Kidney (tissue), 14 donors: ENCODE measurements around the gene FAAP100. TPM values are rescaled to one million over a fixed set of nuclear protein-coding genes. Genes with fewer than 3 reads are reported as not detected.

Experiments
- DNase-seq, 5 donors: peaks; one replicate each; pipeline ENCODE4 v3.0.0-alpha.2; 2013 to 2020
- FAIRE-seq: peaks from 2 replicates; lab custom pipeline; 2012; peaks lifted over from hg19 to GRCh38; lab: Jason Lieb, UNC
- H3K27ac ChIP-seq, 2 donors: one replicate each; pipeline ENCODE4 v1.7.0; 2013; ENCODE audit warnings: low read depth in 2 of 2, low read length in 2 of 2, inconsistent platforms in 1 of 2
- H3K27me3 ChIP-seq: one replicate; pipeline ENCODE4 v1.7.1; 2013; ENCODE audit warnings: low read length, inconsistent platforms; ENCODE audit not compliant: control insufficient read depth, insufficient read depth
- H3K36me3 ChIP-seq, 3 donors: one replicate each; pipeline versions ENCODE4 v1.7.0 to v1.7.1; 2013; ENCODE audit warnings: low read length in 3 of 3, control low read depth in 1 of 3, inconsistent platforms in 1 of 3; ENCODE audit not compliant: insufficient read depth in 3 of 3, control insufficient read depth in 2 of 3
- H3K4me1 ChIP-seq, 3 donors: one replicate each; pipeline versions ENCODE4 v1.7.0 to v1.7.1; 2013; ENCODE audit warnings: low read length in 3 of 3, inconsistent platforms in 1 of 3, low read depth in 1 of 3; ENCODE audit not compliant: control insufficient read depth in 2 of 3, insufficient read depth in 2 of 3
- H3K4me3 ChIP-seq, 3 donors: one replicate each; pipeline versions ENCODE4 v1.7.0 to v1.8.1; 2013; ENCODE audit warnings: low read length in 3 of 3, control low read depth in 1 of 3, inconsistent platforms in 1 of 3
- H3K9ac ChIP-seq, 3 donors: one replicate each; pipeline versions ENCODE4 v1.7.0 to v1.7.1; 2013; ENCODE audit warnings: low read length in 3 of 3, control low read depth in 1 of 3, inconsistent platforms in 1 of 3
- H3K9me3 ChIP-seq, 3 donors: one replicate each; pipeline versions ENCODE4 v1.7.0 to v1.7.1; 2013; ENCODE audit warnings: low read length in 3 of 3, control low read depth in 1 of 3, inconsistent platforms in 1 of 3; ENCODE audit not compliant: control insufficient read depth in 2 of 3, insufficient read depth in 1 of 3
- intact Hi-C: fragments of 100-400 bp; cut with DNase I; formaldehyde crosslinking; loops from one replicate; pipeline ENCODE4 v1.11.1; 2022
- polyA plus RNA-seq: library from polyadenylated mRNA; stranded (reverse); fragments of 350-450 nt; fragmentation: Illumina TruSeq; extraction: RNeasy Lipid Tissue Mini Kit (QIAGEN cat#74804); gene quantifications from one replicate; pipeline ENCODE4 v1.2.3, GENCODE V29; 2014; ENCODE audit warnings: low read depth, low replicate concordance; ENCODE audit not compliant: insufficient read depth
- total RNA-seq: library from RNA; stranded (reverse); fragmentation: NEBNext Ultra II Directional; extraction: Animal tissue kit (Norgen Biotek cat#: 25700); gene quantifications from one replicate; pipeline ENCODE4 v1.2.1, GENCODE V29; 2021
- TF ChIP-seq, protein P1 (sequence below): IDR thresholded peaks from 3 replicates; pipeline ENCODE4 v1.5.1; 2012; ENCODE audit warnings: mild to moderate bottlenecking, moderate library complexity, borderline replicate concordance; ENCODE audit not compliant: insufficient read depth; ENCODE audit errors: extremely low read depth
- donor health status: control.
- donor health status: control.
- donor health status: control.
- donor health status: control.
- donor health status: control.
- donor health status: DM: yes; HTN: yes; CAD: no.
- donor health status: Normal renal cell carcinoma (clear cell type).

Gene FAAP100
- total and polyA plus RNA-seq, 2 donors from 2014 or later, result 13.2 to 28.6 TPM

DNA sequence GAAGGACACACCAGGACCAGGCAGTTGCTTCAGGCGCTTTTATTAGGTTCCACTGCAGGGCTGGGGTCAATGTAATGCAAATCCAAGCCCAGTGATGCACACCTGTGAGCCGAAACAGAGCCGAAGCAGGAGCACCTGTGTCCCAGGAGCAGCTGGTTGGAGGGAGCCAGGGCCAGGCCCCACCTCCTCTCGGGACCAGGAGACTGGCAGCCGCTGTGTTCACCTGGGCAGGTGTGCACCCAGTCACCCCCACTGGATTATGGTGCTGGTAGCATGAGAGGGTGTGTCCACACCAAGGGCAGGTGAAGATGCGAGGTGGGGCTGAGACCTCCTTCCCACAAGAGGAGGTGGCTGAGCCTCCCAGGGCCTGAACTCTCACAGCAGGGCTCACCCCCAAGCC is 4.7 kb upstream of the FAAP100 start:
- FAIRE-seq (no peak), DNase-seq (peak in 1 of 5 donors; percentile 56)
- no peaks in the 10 kb centered on the region for H3K27me3 ChIP-seq
- no peaks in the 10 kb centered on the region for H3K9me3 ChIP-seq
- no peak overlapping the region for H3K9ac ChIP-seq
- H3K27ac ChIP-seq, result no peak overlapping the region
- no peak overlapping the region for H3K4me3 ChIP-seq
- intact Hi-C loops, result no loop called here
- peaks cover 3 to 25% (median 8%) of the 10 kb centered on the region in 3 donors for H3K36me3 ChIP-seq
- H3K4me1 ChIP-seq, result peaks cover 0 to 13% (median 10%) of the 10 kb centered on the region in 3 donors
- TF ChIP-seq, protein P1, sequence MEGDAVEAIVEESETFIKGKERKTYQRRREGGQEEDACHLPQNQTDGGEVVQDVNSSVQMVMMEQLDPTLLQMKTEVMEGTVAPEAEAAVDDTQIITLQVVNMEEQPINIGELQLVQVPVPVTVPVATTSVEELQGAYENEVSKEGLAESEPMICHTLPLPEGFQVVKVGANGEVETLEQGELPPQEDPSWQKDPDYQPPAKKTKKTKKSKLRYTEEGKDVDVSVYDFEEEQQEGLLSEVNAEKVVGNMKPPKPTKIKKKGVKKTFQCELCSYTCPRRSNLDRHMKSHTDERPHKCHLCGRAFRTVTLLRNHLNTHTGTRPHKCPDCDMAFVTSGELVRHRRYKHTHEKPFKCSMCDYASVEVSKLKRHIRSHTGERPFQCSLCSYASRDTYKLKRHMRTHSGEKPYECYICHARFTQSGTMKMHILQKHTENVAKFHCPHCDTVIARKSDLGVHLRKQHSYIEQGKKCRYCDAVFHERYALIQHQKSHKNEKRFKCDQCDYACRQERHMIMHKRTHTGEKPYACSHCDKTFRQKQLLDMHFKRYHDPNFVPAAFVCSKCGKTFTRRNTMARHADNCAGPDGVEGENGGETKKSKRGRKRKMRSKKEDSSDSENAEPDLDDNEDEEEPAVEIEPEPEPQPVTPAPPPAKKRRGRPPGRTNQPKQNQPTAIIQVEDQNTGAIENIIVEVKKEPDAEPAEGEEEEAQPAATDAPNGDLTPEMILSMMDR, result no peak

DNA sequence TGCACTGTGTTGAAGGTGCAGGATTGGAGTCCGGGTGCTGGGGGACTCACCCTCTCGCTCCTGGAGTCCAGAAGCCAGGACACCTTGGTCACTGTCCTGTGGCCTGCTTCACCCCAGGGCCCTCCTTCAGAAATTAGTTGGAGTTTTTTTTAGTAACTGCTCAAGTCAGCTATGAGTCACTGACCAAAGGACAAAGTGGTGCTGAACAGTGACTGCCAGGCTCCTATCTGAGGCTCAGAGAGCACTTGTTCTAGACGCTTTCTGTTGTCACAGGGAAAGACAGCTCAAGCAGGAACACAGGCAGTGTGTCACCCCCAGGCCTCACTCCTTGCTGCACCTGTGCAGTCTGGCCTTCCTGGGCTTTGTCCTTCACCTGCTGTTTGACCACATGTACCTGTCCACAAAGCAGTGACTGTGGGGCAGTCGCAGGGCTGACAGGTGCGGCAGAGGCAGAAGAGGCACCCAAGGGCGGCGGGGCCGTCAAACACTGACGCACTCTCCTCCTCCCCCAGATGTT is 4.1 kb upstream of the FAAP100 start:
- H3K9ac ChIP-seq, result no peak overlapping the region
- H3K27me3 ChIP-seq, result no peaks in the 10 kb centered on the region
- intact Hi-C loops, result no loop called here
- peak in 1 of 5 donors; percentile 53 for DNase-seq
- peaks cover 3 to 21% (median 8%) of the 10 kb centered on the region in 3 donors for H3K36me3 ChIP-seq
- TF ChIP-seq, protein P1, result no peak
- peaks cover 0 to 14% (median 13%) of the 10 kb centered on the region in 3 donors for H3K4me1 ChIP-seq
- no peak for FAIRE-seq
- no peaks in the 10 kb centered on the region for H3K9me3 ChIP-seq
- H3K4me3 ChIP-seq, result no peak overlapping the region
- H3K27ac ChIP-seq, result no peak overlapping the region

DNA sequence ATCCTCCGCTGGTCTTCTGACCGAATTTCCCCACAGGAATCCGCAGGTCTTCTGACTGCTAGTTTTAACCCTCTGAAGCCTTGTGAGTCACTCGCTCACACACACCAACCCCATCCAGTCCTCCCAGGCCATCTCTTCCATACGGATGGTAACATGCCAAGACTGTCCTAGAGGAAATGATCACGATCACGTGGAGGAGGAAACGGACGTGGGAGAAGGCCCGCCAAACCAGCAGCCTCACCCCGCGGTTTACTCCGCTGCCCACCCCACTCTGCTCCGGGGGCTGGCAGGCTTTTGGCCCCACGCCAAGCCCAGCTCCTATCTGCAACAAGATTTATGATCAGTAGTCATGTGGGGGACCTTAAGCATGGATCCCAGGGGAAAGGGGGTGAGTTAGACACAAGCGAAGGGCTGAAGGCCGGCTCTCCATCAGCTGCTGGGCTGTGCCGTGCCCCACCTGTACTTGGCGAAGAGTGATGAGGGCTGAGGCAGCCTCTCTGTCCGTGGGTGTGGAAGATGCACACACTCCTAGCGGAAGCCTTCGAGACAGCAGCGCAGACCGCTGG is 1.5 kb upstream of the FAAP100 start:
- peaks cover 0 to 20% (median 16%) of the 10 kb centered on the region in 3 donors for H3K4me1 ChIP-seq
- DNase-seq (peak in 3 of 5 donors; percentile 50 to 83 (median 69)), FAIRE-seq (no peak)
- H3K27ac ChIP-seq, result peak overlapping the region; percentile 34 to 44
- H3K9ac ChIP-seq, result peak overlapping the region in 2 of 3 donors; percentile 27 to 44
- intact Hi-C loops, result no loop called here
- TF ChIP-seq, protein P1, result no peak
- H3K4me3 ChIP-seq, result peak overlapping the region; percentile 38 to 79 (median 75)
- H3K27me3 ChIP-seq, result no peaks in the 10 kb centered on the region
- H3K36me3 ChIP-seq, result peaks cover 0 to 6% (median 5%) of the 10 kb centered on the region in 3 donors
- no peaks in the 10 kb centered on the region for H3K9me3 ChIP-seq
